ENCODE data around the gene OR10K2. TPM values are rescaled to one million over a fixed set of nuclear protein-coding genes. Genes with fewer than 3 reads are reported as not detected.
"Not testable (repeated sequence)": the region's sequence is repeated elsewhere in the genome, so short reads cannot be mapped to it uniquely, and the experiment has no call there.

Gene OR10K2, protein sequence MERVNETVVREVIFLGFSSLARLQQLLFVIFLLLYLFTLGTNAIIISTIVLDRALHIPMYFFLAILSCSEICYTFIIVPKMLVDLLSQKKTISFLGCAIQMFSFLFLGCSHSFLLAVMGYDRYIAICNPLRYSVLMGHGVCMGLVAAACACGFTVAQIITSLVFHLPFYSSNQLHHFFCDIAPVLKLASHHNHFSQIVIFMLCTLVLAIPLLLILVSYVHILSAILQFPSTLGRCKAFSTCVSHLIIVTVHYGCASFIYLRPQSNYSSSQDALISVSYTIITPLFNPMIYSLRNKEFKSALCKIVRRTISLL
- polyA plus RNA-seq: under 1 TPM in 1 of 3 donors, not detected in 2; 0.11 TPM

- no peak within 1 kb of the TSS for H3K27ac ChIP-seq (ENCODE audit: low read depth, low read length)
- 85 to 89% (median 88%) methylated on average over 1 of the region's 1 CpG for WGBS, 3 donors
Observed at GRCh38 chr1:158426137-158426536, at the start of gene OR10K2. Gene OR10K2, minus strand, starts transcription at chr1:158426237. Its CDS starts 5,371 bp downstream, at chr1:158420866.

DNA sequence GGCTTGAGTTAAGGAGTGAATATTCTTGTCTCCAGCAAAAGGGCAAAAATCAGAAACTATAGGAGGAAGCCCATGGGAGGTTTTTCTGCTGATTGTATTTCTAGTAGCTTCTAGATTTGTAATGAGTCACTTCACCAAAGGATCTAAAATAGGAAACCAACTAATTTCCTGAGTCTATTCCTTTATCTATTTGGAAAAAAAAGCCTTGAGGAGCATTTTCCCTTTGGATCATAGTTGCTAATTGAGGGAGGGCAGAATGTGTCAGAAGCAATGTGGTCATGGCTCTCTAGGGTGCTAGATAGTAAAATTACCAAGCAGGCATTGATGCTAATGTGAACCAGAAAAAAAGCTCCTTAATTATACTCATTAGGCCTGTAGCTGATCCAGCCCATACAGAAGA, 45.9 kb upstream of the OR10K2 start, which contains the start of gene OR10R2:
Gene OR10R2 (plus strand): TSS at position 301 of the 400 bp plus-strand sequence. CDS start 106 bp downstream, outside the sequence.
- no peak within 1 kb of the TSS for H3K27ac ChIP-seq (ENCODE audit: low read depth, low read length)

- 65 to 74% (median 68%) methylated on average over 2 of the region's 2 CpGs for WGBS, 3 donors
Observed at GRCh38 chr1:158461534-158461933, 35.5 kb upstream of the OR10K2 start, which contains the start of gene OR10K1. Gene OR10K1, plus strand, starts transcription at chr1:158461834. Its CDS starts 3,728 bp downstream, at chr1:158465562.

DNA sequence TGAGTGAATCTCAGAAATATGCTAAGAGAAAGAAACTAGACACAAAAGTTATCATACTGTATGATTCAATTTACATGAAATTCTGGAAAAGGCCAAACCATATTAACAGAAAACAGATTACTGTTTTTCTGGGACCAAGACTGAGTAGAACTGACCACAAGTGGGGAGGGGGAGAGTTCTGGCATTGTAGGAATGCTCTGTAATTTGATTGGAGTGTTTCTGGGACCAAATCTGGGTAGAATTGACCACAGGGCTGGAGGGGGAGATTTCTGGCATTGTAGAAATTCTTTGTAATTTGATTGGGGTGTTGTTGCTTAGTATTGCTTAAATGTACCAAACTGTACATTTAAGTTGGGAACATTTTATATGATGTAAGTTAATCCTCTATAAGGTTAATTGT, 32.2 kb upstream of the OR10K2 start:
- H3K27ac ChIP-seq (ENCODE audit: low read depth, low read length): no peak overlapping the region

More at GRCh38 chr1:158461534-158461933, 35.5 kb upstream of the OR10K2 start, which contains the start of gene OR10K1:
- no peak within 1 kb of the TSS for H3K27ac ChIP-seq (ENCODE audit: low read depth, low read length)

DNA sequence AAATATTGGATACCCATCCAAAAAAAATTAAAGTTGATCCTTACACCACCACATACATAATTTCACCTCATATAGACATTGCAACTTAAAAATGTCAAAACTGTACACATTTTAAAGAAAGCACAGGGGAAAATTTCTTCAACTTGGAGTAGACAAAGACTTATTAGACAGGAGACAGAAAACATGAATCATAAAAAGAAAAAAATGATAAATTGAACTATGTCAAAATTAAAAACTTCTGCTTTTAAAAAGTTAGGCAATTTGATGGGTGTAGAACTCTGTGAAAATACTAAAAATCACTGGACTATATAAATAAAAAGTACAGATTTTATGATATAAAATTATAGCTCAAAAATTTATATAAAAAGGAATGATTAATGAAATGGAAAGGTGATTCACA, 31.2 kb upstream of the OR10K2 start:
- H3K27ac ChIP-seq (ENCODE audit: low read depth, low read length): no peak overlapping the region

DNA sequence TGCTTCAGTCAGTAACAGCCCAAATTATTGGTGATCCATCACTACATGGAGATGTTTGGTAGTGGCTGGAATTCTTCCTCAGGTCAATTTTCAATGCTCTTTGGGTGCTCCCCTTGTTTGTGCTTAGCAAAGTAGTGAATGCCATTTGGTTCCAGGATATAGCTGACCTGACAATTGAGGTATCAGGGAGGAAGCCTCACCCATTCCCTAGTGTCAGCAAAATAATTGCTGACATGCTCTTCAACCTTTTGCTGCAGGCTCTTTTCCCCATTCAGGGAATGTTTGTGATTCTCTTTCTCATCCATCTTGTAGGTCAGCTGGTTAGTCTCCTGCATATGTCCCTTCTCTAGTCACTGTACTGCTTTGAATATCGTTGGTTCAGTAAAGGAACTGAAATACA, 28.5 kb upstream of the OR10K2 start:
- 70 to 78% (median 74%) methylated on average over 1 of the region's 1 CpG for WGBS, 3 donors
- H3K27ac ChIP-seq (ENCODE audit: low read depth, low read length): no peak overlapping the region

- H3K27ac ChIP-seq (ENCODE audit: low read depth, low read length): no peak overlapping the region
- WGBS, 3 donors: 63 to 89% (median 88%) methylated on average over 4 of the region's 4 CpGs
Observed at GRCh38 chr1:158445376-158445775, 19.3 kb upstream of the OR10K2 start.

DNA sequence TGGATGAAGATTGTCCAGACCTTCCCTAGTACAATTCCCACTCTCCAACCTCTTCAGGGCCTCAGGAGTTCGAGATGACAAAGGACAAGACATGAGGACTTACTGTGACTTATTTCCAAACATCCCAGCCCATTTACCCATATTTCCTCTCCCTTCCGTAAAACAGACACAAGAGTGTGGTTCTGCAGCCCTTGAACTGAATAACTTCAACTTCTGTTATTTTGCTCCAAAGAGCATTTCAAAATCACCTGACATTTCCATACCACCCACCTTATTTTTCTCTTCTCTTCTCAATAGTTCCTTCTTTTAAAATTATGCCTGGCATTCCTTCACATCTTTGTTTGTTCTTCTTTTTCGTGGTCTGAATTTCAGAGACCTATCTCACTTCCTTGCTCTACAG, 8.7 kb upstream of the OR10K2 start:
- 19 to 50% (median 25%) methylated on average over 3 of the region's 3 CpGs for WGBS, 3 donors
- no peak overlapping the region for H3K27ac ChIP-seq (ENCODE audit: low read depth, low read length)

DNA sequence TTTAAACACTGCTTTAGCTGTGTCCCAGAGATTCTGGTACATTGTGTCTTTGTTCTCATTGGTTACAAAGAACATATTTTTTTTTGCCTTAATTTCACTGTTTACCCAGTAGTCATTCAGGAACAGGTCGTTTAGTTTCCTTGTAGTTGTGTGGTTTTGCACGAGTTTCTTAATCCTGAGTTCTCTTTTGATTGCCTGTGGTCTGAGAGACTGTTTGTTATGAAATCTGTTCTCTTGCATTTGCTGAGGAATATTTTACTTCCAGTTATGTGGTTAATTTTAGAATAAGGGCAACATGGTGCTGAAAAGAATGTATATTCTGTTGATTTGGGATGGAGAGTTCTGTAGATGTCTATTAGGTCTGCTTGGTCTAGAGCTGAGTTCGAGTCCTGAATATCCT, 4.1 kb upstream of the OR10K2 start:
- not testable (repeated sequence) for H3K27ac ChIP-seq (ENCODE audit: low read depth, low read length)
- 37 to 45% (median 41%) methylated on average over 3 of the region's 3 CpGs for WGBS, 3 donors

GRCh38 chr1:158425027-158425426, 1.0 kb downstream of the OR10K2 start:
- no peak overlapping the region for H3K27ac ChIP-seq (ENCODE audit: low read depth, low read length)

GRCh38 chr1:158422212-158422611, 3.8 kb downstream of the OR10K2 start:
- no peak overlapping the region for H3K27ac ChIP-seq (ENCODE audit: low read depth, low read length)

DNA sequence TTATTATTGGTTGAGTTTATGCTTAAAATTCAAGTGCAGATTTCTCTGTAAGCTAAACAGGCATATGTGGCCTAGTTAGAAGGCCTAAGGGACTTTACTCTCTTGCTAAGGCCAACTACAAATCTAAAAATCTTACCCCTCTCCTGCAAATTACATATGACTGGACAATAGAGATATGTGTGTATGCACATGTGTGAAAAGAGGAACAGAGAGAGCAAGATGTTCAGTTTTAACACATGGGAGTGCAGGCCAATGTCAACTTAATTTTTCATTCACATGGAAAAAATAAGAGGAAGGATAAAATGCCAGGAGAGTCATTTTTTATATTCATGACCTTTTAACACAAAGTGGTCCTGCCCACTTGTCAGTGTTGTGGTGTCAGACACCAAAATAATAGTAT, 8.5 kb downstream of the OR10K2 start:
- no peak overlapping the region for H3K27ac ChIP-seq (ENCODE audit: low read depth, low read length)

GRCh38 chr1:158414651-158415345, 11.2 kb downstream of the OR10K2 start:
- 72 to 77% (median 72%) methylated on average over 4 of the region's 4 CpGs for WGBS, 3 donors
- no peak overlapping the region for H3K27ac ChIP-seq (ENCODE audit: low read depth, low read length)

GRCh38 chr1:158407092-158407491, 18.9 kb downstream of the OR10K2 start:
- 63 to 89% (median 81%) methylated on average over 5 of the region's 5 CpGs for WGBS, 3 donors

GRCh38 chr1:158400871-158401270, 25.2 kb downstream of the OR10K2 start:
- no peak overlapping the region for H3K27ac ChIP-seq (ENCODE audit: low read depth, low read length)
- WGBS, 3 donors: 67 to 85% (median 83%) methylated on average over 3 of the region's 3 CpGs

More at GRCh38 chr1:158407092-158407491, 18.9 kb downstream of the OR10K2 start:
- H3K27ac ChIP-seq (ENCODE audit: low read depth, low read length): no peak overlapping the region

- 68 to 81% (median 76%) methylated on average over 5 of the region's 5 CpGs for WGBS, 3 donors
- H3K27ac ChIP-seq (ENCODE audit: low read depth, low read length): no peak within 1 kb of the TSS
Observed at GRCh38 chr1:158398818-158399514, 27.1 kb downstream of the OR10K2 start, which contains the start of gene OR10T2. Gene OR10T2, minus strand, starts transcription at chr1:158399466. Its CDS starts 0 bp downstream, at chr1:158399466.

DNA sequence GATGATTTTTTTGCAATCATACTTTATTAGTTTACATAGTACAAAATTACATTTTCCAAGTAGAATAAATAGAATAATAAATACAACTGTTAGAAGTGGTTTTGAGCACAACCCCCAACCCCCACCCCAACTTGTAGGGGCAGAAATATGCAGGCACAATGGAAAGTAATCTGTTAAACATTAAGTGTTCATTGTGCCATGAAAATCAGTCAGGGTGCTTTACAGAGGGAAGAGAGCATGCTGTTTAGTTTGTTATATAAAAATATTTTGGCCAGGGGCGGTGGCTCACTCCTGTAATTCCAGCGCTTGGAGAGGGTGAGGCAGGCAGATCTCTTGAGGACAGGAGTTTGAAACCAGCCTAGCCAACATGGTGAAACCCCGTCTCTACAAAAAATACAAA, 29.4 kb downstream of the OR10K2 start:
- WGBS, 3 donors: 78 to 95% (median 87%) methylated on average over 3 of the region's 3 CpGs
- H3K27ac ChIP-seq (ENCODE audit: low read depth, low read length): no peak overlapping the region

GRCh38 chr1:158393476-158393875, 32.6 kb downstream of the OR10K2 start:
- H3K27ac ChIP-seq (ENCODE audit: low read depth, low read length): no peak overlapping the region
- WGBS, 3 donors: 86 to 93% (median 90%) methylated on average over 5 of the region's 5 CpGs

DNA sequence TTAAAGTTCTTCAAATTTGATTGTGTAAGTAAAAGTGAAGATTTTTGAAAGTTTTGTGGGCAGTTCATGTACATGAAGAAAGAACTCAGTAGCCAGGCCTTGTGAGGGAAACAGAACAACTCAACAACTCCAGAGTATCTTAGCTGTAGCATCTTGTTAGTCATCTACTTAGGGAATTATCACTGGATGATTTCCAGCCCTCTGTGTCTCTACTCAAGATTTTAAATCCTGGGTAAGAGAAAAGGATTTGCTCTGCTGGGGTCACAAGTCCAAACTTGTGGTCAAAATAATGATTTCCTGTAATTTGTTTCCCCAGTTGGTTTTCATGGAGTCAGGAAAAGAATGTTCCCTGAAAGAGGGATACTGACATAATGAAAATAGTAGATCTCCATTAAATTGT, 34.9 kb downstream of the OR10K2 start:
- no peak overlapping the region for H3K27ac ChIP-seq (ENCODE audit: low read depth, low read length)

Measured in adipose tissue (tissue), 3 donors.